ENCODE measurements around the gene SECTM1.

- TF ChIP-seq CTCF (IDR thresholded peaks at IDR 0.05) (no peak), POLR2A (IDR thresholded peaks at IDR 0.05) (no peak)
These were observed 31.0 kb downstream of the SECTM1 start for GRCh38 chr17:82302568-82302963.

Measured in right lobe of liver (tissue), 4 donors.